Measurements from ENCODE around the gene UNKL.

DNA sequence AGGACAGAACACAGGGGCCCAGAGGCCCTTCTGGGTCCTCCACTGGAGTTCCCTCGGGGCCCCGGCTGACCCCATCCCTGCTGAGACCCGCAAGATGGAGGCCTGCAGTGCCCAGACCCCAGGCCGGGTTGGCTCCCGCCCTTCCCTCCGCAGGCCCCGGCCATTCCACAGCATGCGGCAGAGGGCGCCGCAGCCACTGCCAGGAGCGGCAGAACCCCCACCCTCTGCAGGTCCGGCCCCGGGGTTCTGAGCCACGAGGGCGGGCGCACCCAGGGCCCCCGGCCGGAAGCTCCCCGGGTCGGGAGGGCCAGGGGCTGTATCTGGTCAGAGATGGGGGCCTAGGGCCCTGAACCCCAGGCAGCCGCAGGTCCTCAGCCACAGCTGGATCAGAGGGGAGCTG, 14.0 kb upstream of the UNKL start:
- TF ChIP-seq, protein P1, sequence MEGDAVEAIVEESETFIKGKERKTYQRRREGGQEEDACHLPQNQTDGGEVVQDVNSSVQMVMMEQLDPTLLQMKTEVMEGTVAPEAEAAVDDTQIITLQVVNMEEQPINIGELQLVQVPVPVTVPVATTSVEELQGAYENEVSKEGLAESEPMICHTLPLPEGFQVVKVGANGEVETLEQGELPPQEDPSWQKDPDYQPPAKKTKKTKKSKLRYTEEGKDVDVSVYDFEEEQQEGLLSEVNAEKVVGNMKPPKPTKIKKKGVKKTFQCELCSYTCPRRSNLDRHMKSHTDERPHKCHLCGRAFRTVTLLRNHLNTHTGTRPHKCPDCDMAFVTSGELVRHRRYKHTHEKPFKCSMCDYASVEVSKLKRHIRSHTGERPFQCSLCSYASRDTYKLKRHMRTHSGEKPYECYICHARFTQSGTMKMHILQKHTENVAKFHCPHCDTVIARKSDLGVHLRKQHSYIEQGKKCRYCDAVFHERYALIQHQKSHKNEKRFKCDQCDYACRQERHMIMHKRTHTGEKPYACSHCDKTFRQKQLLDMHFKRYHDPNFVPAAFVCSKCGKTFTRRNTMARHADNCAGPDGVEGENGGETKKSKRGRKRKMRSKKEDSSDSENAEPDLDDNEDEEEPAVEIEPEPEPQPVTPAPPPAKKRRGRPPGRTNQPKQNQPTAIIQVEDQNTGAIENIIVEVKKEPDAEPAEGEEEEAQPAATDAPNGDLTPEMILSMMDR (IDR thresholded peaks at IDR 0.05; ENCODE audit: control extremely low read depth in 1 of 3, insufficient read depth in 1 of 3, low read depth in 1 of 3, low read length in 3 of 3), result peak; percentile 53 to 66 (median 60)
- TF ChIP-seq TCF12 (IDR thresholded peaks at IDR 0.05; ENCODE audit: low read depth, low read length) (no peak), SP2 (IDR thresholded peaks at IDR 0.05; ENCODE audit: low read length) (no peak), SIN3A (conservative IDR thresholded peaks at IDR 0.05 in 1 of 2, IDR thresholded peaks at IDR 0.05 in 1 of 2; ENCODE audit: low read depth in 1 of 2, low read length in 2 of 2) (no peak), EZH2 (IDR thresholded peaks at IDR 0.05; ENCODE audit: low read depth, low read length, severe bottlenecking) (no peak), RBBP5 (IDR thresholded peaks at IDR 0.05; ENCODE audit: borderline replicate concordance, low read depth, low read length) (no peak)
